Retinal pigment epithelial cell (primary cell): ENCODE measurements around the gene DDX10.
A peak's percentile ranks its signal among the peaks of the same experiment; 100 is the strongest.

ENCODE experiments used
- DNase-seq: peaks from one replicate; pipeline ENCODE4 v3.0.0-alpha.2; 2010; ENCODE audit warnings: low read depth
- H3K4me3 ChIP-seq: 2 replicates; pipeline ENCODE4 v1.5.1; 2011; ENCODE audit warnings: mild to moderate bottlenecking, low read length, control low read depth, moderate library complexity
- CTCF ChIP-seq: conservative IDR thresholded peaks from 2 replicates; pipeline ENCODE4 v1.5.1; 2011; ENCODE audit warnings: low read depth, low read length, control low read depth, inconsistent platforms

DDX10 gene

GRCh38 chr11:108654994-108655631 is 9.8 kb upstream of the DDX10 start:
- no peak overlapping the region for H3K4me3 ChIP-seq
- TF ChIP-seq CTCF = peak; percentile 75
- no peak for DNase-seq

- no peak for TF ChIP-seq CTCF
- no peak for DNase-seq
- no peak overlapping the region for H3K4me3 ChIP-seq
Observed at GRCh38 chr11:108662700-108663099, 2.2 kb upstream of the DDX10 start.

GRCh38 chr11:108663154-108663877 is 1.6 kb upstream of the DDX10 start:
- TF ChIP-seq CTCF = no peak

GRCh38 chr11:108666373-108666772 is 1.5 kb downstream of the DDX10 start:
- TF ChIP-seq CTCF = peak; percentile 12
- H3K4me3 ChIP-seq = no peak overlapping the region
- no peak for DNase-seq

More at GRCh38 chr11:108663154-108663877, 1.6 kb upstream of the DDX10 start:
- no peak overlapping the region for H3K4me3 ChIP-seq
- no peak for DNase-seq

- H3K4me3 ChIP-seq = no peak overlapping the region
- no peak for TF ChIP-seq CTCF
- DNase-seq = no peak
Observed at GRCh38 chr11:108669286-108669685, 4.4 kb downstream of the DDX10 start.

- no peak for TF ChIP-seq CTCF
- no peak for DNase-seq
- no peak overlapping the region for H3K4me3 ChIP-seq
Observed at GRCh38 chr11:108669711-108670110, 4.8 kb downstream of the DDX10 start.

GRCh38 chr11:108670451-108670850 is 5.6 kb downstream of the DDX10 start:
- TF ChIP-seq CTCF = no peak
- no peak for DNase-seq

More at GRCh38 chr11:108670451-108670850, 5.6 kb downstream of the DDX10 start:
- no peak overlapping the region for H3K4me3 ChIP-seq
